GM12892 (cell line): ENCODE results near the gene ZSCAN10. TPM values are rescaled to one million over a fixed set of nuclear protein-coding genes. Genes with fewer than 3 reads are reported as not detected.

ENCODE experiments used
- DNase-seq: peaks from one replicate; pipeline ENCODE4 v3.0.0; 2011; ENCODE audit not compliant: insufficient read length
- FAIRE-seq: peaks from 2 replicates; lab custom pipeline; 2011; peaks lifted over from hg19 to GRCh38; lab: Jason Lieb, UNC
- POLR2A ChIP-seq: IDR thresholded peaks from 2 replicates; pipeline ENCODE4 v1.6.1; 2011; ENCODE audit warnings: low read depth, low read length, control low read depth
- POLR2AphosphoS5 ChIP-seq: IDR thresholded peaks from 2 replicates; pipeline ENCODE4 v1.6.1; 2011; ENCODE audit warnings: low read depth, low read length, control low read depth
- TAF1 ChIP-seq: IDR thresholded peaks from 2 replicates; pipeline ENCODE4 v1.6.1; 2011; ENCODE audit warnings: low read depth, mild to moderate bottlenecking, control low read depth, low read length, borderline replicate concordance
- polyA plus RNA-seq: library from polyadenylated mRNA; unstranded; fragments of >200 nt; gene quantifications from one replicate; pipeline ENCODE4 v1.2.1, GENCODE V29; 2012; ENCODE audit warnings: missing spikeins, inconsistent platforms; ENCODE audit not compliant: missing spikeins

The ZSCAN10 gene
- not detected for polyA plus RNA-seq

DNA sequence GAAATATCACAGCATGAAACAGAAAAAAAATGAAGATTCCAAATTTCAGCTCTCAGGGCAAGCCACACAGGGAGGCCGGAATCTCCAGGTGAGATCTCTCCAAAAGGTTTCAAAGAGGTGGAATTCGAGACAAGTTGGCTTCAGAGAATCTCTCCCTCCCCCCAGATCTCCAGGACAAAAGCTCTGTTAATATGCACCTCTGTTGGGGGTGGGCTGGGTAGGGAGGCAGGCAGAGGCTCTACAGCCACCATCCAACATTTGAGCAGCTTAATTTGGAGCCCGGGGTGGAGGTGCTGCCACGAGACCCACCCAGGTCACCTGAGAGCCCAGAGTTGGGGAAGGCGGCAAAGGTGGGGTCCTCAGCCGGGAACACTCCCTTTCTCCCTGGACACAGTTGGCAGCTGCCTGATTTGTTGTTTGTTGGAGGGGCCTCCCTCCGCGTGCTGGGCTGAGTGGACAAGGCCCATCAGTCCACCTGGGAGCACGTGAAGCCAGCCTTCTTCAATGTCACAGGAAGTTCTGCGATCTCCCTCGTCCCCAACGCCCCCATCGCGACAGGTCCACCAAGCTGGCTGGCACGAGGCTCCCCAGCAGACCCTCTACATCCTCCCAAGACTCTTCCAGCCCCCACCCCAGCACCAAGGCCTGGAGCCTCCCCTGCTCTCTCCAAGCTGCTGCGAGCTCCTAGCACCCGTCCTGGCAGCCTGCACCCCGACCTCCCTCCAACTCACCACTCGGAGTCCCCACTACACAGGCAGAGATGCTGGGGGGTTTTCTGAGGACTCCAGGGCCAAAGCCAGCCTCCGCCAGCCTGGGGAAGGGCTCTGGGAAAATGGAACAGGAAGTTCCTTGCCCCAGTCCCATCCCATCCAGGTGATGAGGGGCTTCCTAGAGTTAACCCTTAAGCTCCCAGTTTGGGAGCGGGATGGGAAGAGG, at the start of gene ZSCAN10:
ZSCAN10 (minus strand) TSS at position 836 of the 936 bp plus-strand sequence. CDS start 6,357 bp downstream, outside the sequence.
- no peak for TF ChIP-seq POLR2A
- TF ChIP-seq POLR2AphosphoS5, result no peak
- TF ChIP-seq TAF1, result no peak
- no peak for FAIRE-seq
- DNase-seq, result no peak

DNA sequence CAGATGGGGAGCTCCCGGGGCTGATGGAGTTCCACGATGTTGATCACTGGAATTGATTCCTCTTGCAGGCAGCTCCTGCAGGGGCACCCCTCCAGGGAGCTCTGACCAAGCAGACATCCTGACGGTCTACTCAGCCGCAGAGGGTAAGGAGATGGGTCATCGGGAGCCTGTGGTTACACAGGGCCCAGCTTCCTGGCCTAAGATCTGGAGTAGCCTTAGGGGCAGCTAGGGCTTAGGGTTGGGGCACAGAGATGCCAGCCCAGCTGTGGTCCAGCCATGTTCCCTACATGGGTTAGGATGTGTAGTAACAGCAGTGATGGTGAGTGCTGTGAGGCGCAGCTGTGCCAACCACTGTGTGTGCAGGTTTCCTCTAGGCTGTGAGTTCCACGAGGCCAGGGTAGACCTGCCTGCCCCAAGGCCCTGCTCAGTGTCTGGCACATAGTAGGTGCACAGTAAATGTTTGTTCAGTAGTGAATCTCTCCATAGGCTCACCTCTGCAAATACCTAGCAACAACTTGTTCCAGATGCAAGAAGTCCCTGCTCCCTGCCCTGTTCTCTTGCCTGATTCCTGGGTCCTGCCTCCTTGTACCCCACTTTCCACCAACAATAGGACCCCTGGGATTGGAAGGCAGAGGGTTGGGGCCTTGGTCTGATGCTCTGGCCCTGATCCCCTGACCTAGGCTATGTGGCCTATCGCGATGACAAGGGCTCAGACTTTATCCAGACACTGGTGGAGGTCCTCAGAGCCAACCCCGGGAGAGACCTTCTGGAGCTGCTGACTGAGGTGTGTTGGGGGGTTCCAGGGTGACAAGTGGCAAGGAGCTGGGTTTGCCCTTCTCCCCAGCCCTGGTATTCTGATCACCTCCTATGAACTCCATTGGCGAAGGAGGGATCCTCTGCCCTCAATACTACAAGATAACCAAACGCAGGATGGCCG, 49.4 kb upstream of the ZSCAN10 start:
- DNase-seq, result peak; percentile 10
- FAIRE-seq, result no peak
- no peak for TF ChIP-seq POLR2AphosphoS5
- no peak for TF ChIP-seq POLR2A
- TF ChIP-seq TAF1, result no peak

DNA sequence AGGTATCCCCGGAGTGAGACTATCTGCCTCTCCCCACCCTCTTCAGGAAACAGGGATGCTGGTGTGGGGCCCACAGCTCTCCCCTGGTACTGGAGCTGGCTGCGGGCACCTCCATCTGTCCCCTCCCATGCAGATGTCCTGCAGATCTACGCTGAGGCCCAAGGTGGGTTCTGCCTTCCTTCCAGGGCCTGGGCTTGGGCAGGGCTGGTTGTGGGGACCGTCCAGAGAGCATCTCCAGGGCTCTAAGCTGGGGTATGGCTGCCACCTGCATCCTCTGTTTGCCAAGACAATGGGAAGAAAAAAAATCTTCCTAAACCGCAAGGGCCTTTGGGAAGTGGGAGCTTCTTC, 48.6 kb upstream of the ZSCAN10 start:
- TF ChIP-seq POLR2AphosphoS5, result no peak
- no peak for TF ChIP-seq TAF1
- no peak for TF ChIP-seq POLR2A
- FAIRE-seq (no peak), DNase-seq (no peak)

DNA sequence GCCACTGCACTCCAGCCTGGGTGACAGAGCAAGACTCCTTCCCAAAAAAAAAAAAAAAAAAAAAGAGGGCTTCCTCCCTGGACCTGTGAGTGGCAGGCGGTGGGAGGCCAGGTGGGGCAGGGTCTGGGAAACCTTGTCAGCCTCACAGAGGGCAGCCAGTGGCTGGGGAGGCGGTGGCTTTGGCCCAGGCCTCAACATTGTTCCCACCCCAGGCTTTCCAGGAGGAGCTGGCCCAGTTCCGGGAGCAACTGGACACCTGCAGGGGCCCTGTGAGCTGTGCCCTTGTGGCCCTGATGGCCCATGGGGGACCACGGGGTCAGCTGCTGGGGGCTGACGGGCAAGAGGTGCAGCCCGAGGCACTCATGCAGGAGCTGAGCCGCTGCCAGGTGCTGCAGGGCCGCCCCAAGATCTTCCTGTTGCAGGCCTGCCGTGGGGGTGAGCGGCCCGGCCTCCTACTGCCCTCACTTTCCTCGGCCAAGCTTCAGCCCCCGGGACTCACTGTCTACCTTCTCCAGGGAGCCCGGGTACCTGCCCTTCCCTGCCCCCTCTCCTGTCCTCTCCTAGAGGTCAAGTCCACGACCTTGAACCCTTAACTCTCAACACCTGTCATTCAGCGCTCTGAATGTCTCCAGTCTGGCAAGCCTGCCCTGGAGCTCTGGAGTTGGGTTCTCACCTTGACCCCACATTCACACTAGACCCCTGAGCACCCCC, 48.1 kb upstream of the ZSCAN10 start:
- TF ChIP-seq POLR2AphosphoS5 (no peak), TAF1 (no peak), POLR2A (no peak)
- FAIRE-seq, result no peak

DNA sequence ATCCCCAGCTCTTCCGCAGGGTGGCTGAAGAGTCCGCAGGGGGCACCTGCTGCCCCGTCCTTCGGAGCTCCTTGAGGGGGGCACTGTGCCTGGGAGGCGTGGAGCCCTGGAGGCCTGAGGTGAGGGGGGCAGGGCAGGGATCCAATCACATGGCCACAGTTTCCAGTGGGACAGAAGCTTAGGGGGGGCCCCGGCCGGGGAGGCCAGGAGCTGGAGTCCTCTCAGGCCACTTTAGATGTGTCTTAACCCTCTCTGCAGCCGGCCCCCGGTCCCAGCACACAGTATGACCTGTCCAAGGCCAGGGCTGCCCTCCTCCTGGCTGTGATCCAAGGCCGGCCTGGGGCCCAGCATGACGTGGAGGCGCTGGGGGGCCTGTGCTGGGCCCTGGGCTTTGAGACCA, 46.6 kb upstream of the ZSCAN10 start:
- FAIRE-seq (no peak), DNase-seq (no peak)
- TF ChIP-seq TAF1 (no peak), POLR2A (no peak), POLR2AphosphoS5 (no peak)

More for the DNA sequence above, 48.1 kb upstream of the ZSCAN10 start:
- DNase-seq, result no peak

DNA sequence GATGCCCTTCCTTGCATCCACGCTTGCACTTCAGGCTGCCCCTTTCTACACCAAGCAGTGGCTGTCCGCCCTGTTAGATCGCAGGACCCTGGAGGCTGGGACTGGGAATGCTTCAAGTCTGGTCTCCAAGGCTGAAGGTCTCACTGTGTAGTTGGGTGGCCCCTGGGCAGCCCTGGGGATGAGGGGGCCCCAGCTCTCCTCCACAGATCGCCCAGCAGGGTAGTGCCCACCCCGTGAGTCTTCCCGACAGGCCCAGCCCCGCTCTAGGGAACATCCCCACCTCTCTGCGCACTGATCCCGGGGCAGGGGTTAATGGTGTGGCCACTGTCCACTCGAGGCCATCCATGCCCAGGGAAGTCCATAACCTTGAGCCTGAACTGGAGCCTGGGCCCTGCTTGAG, 46.1 kb upstream of the ZSCAN10 start:
- FAIRE-seq, result no peak
- DNase-seq, result no peak
- TF ChIP-seq POLR2AphosphoS5, result no peak
- TF ChIP-seq POLR2A, result no peak
- TF ChIP-seq TAF1, result no peak

DNA sequence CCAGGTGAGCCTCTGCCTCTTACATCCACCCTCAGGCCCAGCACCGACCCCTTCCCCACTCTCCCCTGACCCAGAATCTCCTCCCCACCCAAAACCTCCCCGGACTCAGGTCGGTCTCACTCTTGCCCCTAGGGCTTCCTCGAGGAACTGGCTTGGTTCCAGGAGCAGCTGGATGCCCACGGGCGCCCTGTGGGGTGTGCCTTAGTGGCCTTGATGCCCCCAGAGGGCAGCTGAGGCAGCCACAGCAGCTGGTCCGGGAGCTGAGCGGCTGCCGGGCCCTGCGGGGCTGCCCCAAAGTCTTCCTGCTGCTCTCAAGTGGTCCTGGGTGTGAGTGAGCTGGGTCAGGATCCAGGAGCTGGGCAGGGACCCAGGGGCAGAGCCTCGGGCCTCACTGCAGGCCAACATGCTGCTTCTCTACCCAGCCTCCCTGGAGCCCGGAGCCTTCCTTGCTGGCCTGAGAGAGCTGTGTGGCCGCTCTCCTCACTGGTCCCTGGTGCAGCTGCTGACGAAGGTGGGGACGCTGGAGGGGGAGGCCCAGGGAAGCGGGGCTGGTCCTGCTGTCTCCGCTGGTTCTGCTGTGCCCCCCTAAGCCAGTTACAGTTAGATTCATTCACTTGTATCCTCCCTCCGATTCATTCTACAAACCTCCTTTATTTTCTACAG, 45.4 kb upstream of the ZSCAN10 start:
- no peak for DNase-seq
- TF ChIP-seq POLR2AphosphoS5, result no peak
- TF ChIP-seq TAF1, result no peak
- no peak for TF ChIP-seq POLR2A
- FAIRE-seq, result no peak

DNA sequence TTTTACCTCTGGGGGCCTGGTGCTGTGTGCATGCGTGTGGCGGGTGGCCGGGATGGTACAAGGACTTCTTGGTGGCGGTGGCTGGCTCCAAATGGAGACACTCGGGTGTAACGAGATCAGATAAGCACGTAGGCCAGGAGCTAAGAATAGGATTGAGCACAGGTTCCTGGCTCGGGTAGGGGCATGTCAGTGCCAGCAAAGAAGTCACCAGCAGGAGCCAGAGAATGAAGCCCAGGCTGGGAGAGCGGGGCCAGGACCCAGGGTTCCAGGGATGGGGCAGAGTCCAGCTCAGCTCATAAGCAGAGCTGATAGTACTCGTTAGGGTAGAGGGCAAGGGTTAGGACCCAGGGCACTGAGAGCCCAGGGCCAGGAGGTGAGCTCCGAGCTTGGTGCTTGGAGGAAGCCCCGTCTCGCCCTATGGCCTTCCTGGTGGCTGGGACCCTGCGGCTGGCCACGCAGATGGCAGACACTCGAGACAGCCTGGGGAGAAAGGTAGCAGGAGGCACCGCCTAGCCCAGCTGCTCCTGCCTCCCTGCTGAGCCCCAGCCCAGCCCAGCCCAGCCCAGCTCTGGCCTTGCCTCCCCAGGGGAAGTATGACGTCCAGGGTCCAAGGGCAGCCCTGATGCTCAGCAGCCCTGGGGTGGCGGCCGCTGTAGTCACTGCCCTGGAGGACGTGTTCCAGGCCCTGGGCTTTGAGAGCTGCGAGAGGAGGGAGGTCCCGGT, 44.7 kb upstream of the ZSCAN10 start:
- no peak for DNase-seq
- FAIRE-seq, result no peak
- no peak for TF ChIP-seq POLR2A

DNA sequence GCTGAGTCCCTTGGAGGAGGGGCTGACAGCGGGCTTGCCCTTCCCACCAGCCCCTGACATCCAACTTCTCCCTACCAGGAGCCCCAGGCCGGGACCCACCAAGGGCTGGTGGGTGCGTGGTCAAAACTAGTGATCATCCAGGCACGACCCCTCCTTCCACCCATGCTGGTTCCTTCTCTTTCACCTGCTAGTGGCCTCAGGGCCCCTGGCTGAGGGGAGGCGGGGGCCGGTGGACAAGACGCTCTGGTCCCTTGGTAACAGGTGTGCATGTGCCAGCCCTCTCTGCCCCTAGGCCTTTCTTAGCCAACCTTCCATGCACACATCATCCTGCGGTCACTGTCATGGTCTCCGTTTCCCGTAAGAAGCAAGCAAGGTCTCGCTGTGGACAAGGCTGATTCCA, 44.1 kb upstream of the ZSCAN10 start:
- DNase-seq (no peak), FAIRE-seq (no peak)
- TF ChIP-seq POLR2AphosphoS5, result no peak
- TF ChIP-seq POLR2A, result no peak
- no peak for TF ChIP-seq TAF1

DNA sequence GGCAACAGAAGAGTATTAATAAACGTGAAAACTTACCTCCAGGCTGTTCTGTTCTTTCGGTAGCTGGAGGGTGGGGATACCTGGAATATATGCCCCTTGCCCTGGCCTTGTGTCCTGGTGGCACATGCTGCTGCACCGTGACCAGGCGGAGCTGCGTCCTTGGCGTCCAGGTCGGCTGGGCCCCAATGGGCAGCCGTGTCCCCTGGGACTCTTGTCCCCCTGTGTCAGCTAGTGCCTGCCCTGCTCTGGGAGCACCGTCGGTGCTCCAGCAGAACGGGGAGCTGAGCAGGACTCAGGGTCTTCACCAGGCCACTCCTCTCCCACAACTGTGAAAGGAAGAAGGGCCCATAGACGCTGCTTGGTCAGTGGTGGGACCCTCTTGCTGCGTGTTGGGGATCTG, 43.7 kb upstream of the ZSCAN10 start:
- no peak for FAIRE-seq

More for the DNA sequence above, 43.7 kb upstream of the ZSCAN10 start:
- DNase-seq, result no peak
- TF ChIP-seq POLR2AphosphoS5 (no peak), POLR2A (no peak), TAF1 (no peak)
